Chondrocyte (in vitro differentiated cells): Measurements from ENCODE around the gene PACS1. TPM values are rescaled to one million over a fixed set of nuclear protein-coding genes. Genes with fewer than 3 reads are reported as not detected.

Experiments used
- DNase-seq: peaks from one replicate; pipeline ENCODE4 v3.0.0; 2021; ENCODE audit warnings: mixed read lengths, low spot score
- H3K27ac Mint-ChIP-seq: one replicate; pipeline ENCODE4 v1.8.0; 2021; ENCODE audit warnings: mild to moderate bottlenecking, moderate library complexity, mixed read lengths; ENCODE audit not compliant: unreplicated experiment
- H3K27me3 Mint-ChIP-seq: 2 replicates; pipeline ENCODE4 v1.8.0; 2021; ENCODE audit warnings: low read depth, mixed read lengths
- H3K36me3 Mint-ChIP-seq: 2 replicates; pipeline ENCODE4 v1.8.0; 2021; ENCODE audit warnings: low read depth, mixed read lengths
- H3K4me1 Mint-ChIP-seq: 2 replicates; pipeline ENCODE4 v1.8.0; 2021; ENCODE audit warnings: low read depth, mild to moderate bottlenecking, mixed read lengths
- H3K4me3 Mint-ChIP-seq: one replicate; pipeline ENCODE4 v1.8.0; 2021; ENCODE audit warnings: mild to moderate bottlenecking, moderate library complexity, mixed read lengths; ENCODE audit not compliant: unreplicated experiment
- H3K9me3 Mint-ChIP-seq: 2 replicates; pipeline ENCODE4 v1.8.0; 2021; ENCODE audit warnings: low read depth, mixed read lengths
- total RNA-seq: library from RNA; stranded (reverse); gene quantifications from 3 replicates; pipeline ENCODE4 v1.2.1, GENCODE V29; 2021
- TF ChIP-seq, protein P1 (sequence below): fragments of 200-600 bp; sonication (generic); IDR thresholded peaks from 2 replicates; pipeline ENCODE4 v1.5.0; 2021; ENCODE audit warnings: antibody characterized with exemption, mild to moderate bottlenecking, moderate library complexity

PACS1 gene
- total RNA-seq, 1 donor from 2014 or later = 90.7 TPM

DNA sequence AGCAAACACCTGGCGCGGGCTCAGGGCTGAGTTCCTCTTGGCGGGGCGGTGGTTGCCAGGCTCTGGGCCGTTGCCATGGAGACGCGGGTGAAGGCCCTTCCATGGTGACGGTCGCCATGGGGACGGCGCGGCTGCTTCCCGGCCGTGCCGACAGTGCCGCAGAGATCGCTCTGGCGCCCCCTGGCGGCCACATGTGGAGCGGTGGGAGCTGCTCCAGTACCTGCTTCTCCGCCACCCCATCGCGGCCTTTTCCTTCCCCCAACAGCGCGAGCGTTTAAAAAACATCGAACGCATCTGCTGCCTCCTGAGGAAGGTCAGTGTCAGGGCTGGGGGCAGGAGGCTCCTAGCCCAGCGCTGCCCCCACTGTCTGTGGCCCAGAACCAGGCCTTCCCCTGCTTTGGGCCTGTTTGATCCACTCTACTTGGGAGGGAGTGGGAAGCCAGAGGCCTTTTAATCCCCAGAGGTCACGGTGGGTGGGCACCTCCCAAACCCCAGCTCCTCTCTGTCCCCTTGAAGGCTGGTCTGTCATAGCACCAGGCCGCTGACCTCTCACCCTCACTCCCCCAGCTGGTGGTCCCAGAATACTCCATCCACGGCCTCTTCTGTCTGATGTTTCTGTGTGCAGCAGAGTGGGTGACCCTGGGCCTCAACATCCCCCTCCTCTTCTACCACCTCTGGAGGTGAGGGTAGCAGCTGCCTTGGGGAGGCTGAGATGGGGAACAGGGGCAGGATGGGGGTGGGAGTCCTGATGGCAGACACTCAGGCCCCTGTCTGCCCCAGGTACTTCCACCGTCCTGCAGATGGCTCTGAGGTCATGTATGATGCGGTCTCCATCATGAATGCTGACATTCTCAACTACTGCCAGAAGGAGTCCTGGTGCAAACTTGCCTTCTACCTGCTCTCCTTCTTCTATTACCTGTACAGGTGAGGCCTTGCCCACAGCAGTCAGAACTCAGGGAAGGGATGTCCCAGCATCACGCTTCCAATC is 212.7 kb downstream of the PACS1 start:
- Mint-ChIP-seq H3K27ac (peak overlapping the region; percentile 54), H3K4me3 (no peak overlapping the region)

DNA sequence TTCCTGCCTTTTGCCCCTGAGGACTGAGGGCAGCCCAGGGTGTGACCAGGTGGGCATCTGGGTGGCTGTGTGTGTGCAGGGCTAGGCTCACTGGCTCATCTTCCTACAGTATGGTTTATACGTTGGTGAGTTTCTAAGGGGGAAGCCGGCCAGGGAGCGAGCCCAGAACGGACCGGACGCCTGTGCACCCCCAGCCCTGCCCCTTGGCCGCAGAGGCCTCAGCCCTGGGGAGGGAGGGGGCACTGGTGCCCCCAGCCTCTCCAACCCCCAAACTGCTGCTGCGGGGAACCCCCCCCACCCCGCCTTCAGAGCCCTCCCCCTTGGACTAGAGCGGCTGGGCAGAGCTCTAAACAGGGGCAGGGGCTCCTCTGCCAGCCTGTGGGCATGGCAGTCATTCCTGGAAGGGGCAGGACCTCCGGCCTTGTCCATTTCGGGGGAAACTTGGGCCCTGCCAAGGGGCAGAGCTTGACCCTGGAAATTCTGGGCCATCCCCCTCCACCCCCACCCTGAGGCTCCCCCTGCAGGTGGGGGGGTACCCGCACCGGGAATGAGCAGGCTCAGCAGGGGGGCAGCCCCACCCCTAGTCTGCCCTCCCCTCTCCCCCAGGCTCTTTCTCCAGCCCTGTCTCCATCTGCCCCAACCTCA is 213.5 kb downstream of the PACS1 start:
- Mint-ChIP-seq H3K36me3 (no peaks in the 10 kb centered on the region), H3K9me3 (no peaks in the 10 kb centered on the region), H3K27me3 (no peaks in the 10 kb centered on the region), H3K27ac (peak overlapping the region; percentile 22), H3K4me3 (no peak overlapping the region), H3K4me1 (peaks cover 43% of the 10 kb centered on the region)
- no peak for DNase-seq
- TF ChIP-seq, protein P1, sequence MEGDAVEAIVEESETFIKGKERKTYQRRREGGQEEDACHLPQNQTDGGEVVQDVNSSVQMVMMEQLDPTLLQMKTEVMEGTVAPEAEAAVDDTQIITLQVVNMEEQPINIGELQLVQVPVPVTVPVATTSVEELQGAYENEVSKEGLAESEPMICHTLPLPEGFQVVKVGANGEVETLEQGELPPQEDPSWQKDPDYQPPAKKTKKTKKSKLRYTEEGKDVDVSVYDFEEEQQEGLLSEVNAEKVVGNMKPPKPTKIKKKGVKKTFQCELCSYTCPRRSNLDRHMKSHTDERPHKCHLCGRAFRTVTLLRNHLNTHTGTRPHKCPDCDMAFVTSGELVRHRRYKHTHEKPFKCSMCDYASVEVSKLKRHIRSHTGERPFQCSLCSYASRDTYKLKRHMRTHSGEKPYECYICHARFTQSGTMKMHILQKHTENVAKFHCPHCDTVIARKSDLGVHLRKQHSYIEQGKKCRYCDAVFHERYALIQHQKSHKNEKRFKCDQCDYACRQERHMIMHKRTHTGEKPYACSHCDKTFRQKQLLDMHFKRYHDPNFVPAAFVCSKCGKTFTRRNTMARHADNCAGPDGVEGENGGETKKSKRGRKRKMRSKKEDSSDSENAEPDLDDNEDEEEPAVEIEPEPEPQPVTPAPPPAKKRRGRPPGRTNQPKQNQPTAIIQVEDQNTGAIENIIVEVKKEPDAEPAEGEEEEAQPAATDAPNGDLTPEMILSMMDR = peak; percentile 21

More for the DNA sequence above, 212.7 kb downstream of the PACS1 start:
- peak; percentile 99 for DNase-seq
- TF ChIP-seq, protein P1 = peak; percentile 94
- no peaks in the 10 kb centered on the region for H3K27me3 Mint-ChIP-seq
- H3K36me3 Mint-ChIP-seq = no peaks in the 10 kb centered on the region
- H3K9me3 Mint-ChIP-seq = no peaks in the 10 kb centered on the region
- H3K4me1 Mint-ChIP-seq = peaks cover 36% of the 10 kb centered on the region

DNA sequence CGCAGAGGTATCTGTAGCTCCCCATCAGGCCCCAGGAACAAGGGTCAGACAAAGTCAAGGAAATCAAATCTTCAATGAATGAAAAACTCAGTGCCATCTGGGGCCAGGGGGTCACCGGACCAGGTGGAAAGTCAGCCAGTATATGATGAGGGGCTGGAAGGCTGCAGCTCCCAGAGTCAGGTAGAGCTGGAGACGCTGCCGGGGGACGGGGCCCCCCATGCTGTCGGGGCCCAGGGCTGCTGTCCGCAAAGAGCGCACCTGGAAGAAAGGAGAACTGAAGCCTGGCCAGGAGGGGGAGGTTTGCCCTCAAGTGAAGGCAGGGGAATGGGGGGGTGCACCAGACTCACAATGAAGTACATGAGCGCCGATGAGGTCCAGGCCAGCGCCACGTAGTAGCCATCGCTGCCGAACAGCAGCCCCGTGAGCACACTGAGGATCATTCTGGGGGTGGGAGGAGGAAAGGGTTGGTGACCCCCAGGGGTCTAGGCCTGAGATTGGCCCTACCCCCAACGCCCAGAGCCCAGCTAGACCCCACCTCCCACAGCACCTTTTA is 214.5 kb downstream of the PACS1 start:
- Mint-ChIP-seq H3K4me3 (no peak overlapping the region), H3K27ac (peak overlapping the region; percentile 22), H3K36me3 (no peaks in the 10 kb centered on the region), H3K27me3 (no peaks in the 10 kb centered on the region), H3K4me1 (peaks cover 41% of the 10 kb centered on the region), H3K9me3 (no peaks in the 10 kb centered on the region)
- DNase-seq = no peak
- TF ChIP-seq, protein P1 = no peak

DNA sequence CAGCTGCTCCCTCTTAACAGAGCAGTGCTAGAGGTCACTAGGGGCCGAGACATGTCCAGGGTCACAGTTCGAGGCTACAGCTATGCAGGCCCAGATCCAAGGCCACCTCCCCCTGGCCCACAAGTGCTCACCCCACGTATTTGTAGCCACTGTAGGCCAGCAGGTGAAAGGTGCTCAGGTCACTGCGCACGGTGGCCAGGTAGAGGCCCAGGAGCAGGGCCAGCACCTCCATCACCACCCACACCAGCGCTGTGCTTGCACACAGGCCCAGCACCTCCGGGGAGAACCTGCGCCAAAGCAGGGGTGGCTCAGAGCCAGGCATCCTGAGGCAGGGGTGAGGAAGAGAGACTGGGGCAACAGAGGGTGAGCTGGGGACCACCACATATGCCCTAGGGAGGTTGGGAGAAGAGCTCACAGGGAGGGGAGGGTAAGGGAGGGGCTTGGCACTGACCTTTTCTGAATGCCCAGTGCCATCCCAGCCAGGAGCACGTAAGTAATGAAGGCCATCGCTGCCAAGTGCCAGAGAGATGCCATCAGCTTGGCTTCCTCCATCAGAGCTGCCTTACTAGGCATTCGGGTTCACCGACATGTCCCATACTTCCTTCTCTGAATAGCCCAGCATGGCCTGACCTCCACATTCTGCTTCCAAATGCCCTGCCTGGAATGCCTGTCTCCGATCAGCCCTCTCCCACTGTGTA is 215.3 kb downstream of the PACS1 start:
- Mint-ChIP-seq H3K27ac (peak overlapping the region; percentile 32), H3K4me3 (no peak overlapping the region)
- TF ChIP-seq, protein P1 = no peak

More for the DNA sequence above, 215.3 kb downstream of the PACS1 start:
- no peak for DNase-seq
- Mint-ChIP-seq H3K36me3 (no peaks in the 10 kb centered on the region), H3K9me3 (no peaks in the 10 kb centered on the region), H3K4me1 (peaks cover 49% of the 10 kb centered on the region), H3K27me3 (no peaks in the 10 kb centered on the region)
